SIG-M5 treated with dmso at 0.1 percent for 504 hours (cell line): ENCODE measurements around the gene TGM2.

ENCODE experiments used
- DNase-seq: peaks from one replicate; lab custom pipeline; 2025; ENCODE audit not compliant: unreplicated experiment; lab: John Stamatoyannopoulos, UW

Gene TGM2

GRCh38 chr20:38162878-38163875, 1.9 kb downstream of the TGM2 start:
- no peak for DNase-seq

GRCh38 chr20:38162149-38162548, 2.9 kb downstream of the TGM2 start:
- no peak for DNase-seq

- DNase-seq: no peak
These were observed 3.7 kb downstream of the TGM2 start for GRCh38 chr20:38161412-38161774.

GRCh38 chr20:38159957-38160756, 4.9 kb downstream of the TGM2 start:
- DNase-seq: no peak

- no peak for DNase-seq
These were observed 5.5 kb downstream of the TGM2 start for GRCh38 chr20:38159566-38159956.

- no peak for DNase-seq
These were observed 6.2 kb downstream of the TGM2 start for GRCh38 chr20:38158701-38159351.

- no peak for DNase-seq
These were observed 7.2 kb downstream of the TGM2 start for GRCh38 chr20:38157635-38158495.

- DNase-seq: no peak
These were observed 8.0 kb downstream of the TGM2 start for GRCh38 chr20:38156888-38157634.

GRCh38 chr20:38156280-38156679, 8.8 kb downstream of the TGM2 start:
- DNase-seq: no peak

GRCh38 chr20:38155811-38156210, 9.3 kb downstream of the TGM2 start:
- DNase-seq: no peak

GRCh38 chr20:38153401-38153800, 11.7 kb downstream of the TGM2 start:
- DNase-seq: no peak

GRCh38 chr20:38152621-38153221, 12.3 kb downstream of the TGM2 start:
- peak; percentile 27 for DNase-seq

- peak; percentile 35 for DNase-seq
These were observed 12.9 kb downstream of the TGM2 start for GRCh38 chr20:38152175-38152620.

GRCh38 chr20:38151455-38151854, 13.6 kb downstream of the TGM2 start:
- no peak for DNase-seq

GRCh38 chr20:38150335-38151170, 14.5 kb downstream of the TGM2 start:
- DNase-seq: no peak

GRCh38 chr20:38148328-38149102, 16.6 kb downstream of the TGM2 start:
- no peak for DNase-seq

GRCh38 chr20:38147751-38148150, 17.3 kb downstream of the TGM2 start:
- DNase-seq: no peak

- no peak for DNase-seq
These were observed 17.9 kb downstream of the TGM2 start for GRCh38 chr20:38147163-38147562.
